Heart left ventricle (tissue), 16 donors: ENCODE measurements around the gene NUP210. TPM values are rescaled to one million over a fixed set of nuclear protein-coding genes. Genes with fewer than 3 reads are reported as not detected.

Experiments
- ATAC-seq, 4 donors: fragments of 200-7000 bp; cut with Tn5 transposase; one replicate each; pipeline ENCODE4 v1.9.1; 2020 to 2022; ENCODE audit warnings: moderate library complexity in 4 of 4, mild to moderate bottlenecking in 3 of 4, moderate number of reproducible peaks in 1 of 4
- DNase-seq, 5 donors: peaks; one replicate each; pipeline ENCODE4 v3.0.0-alpha.2; 2020
- H3K27ac ChIP-seq, 12 donors: fragments of 200-600 bp; sonication (generic) in 4 of 12; one replicate each; pipeline versions ENCODE4 v1.5.0 to v1.8.0; 2016 to 2022; ENCODE audit warnings: mild to moderate bottlenecking in 2 of 12
- H3K27me3 ChIP-seq, 9 donors: fragments of 200-600 bp; sonication (generic) in 2 of 9; one replicate each; pipeline versions ENCODE4 v1.5.1 to v1.8.0; 2016 to 2022; ENCODE audit warnings: mild to moderate bottlenecking in 3 of 9
- H3K36me3 ChIP-seq, 9 donors: fragments of 200-600 bp; sonication (generic) in 2 of 9; one replicate each; pipeline versions ENCODE4 v1.5.0 to v1.8.0; 2018 to 2022; ENCODE audit warnings: mild to moderate bottlenecking in 2 of 9
- H3K4me1 ChIP-seq, 12 donors: fragments of 200-600 bp; sonication (generic) in 4 of 12; one replicate each; pipeline versions ENCODE4 v1.5.0 to v1.8.0; 2016 to 2022; ENCODE audit warnings: mild to moderate bottlenecking in 3 of 12
- H3K4me3 ChIP-seq, 12 donors: fragments of 200-600 bp; sonication (generic) in 4 of 12; one replicate each; pipeline versions ENCODE4 v1.5.0 to v1.8.0; 2017 to 2022; ENCODE audit warnings: mild to moderate bottlenecking in 9 of 12, moderate library complexity in 4 of 12
- H3K9me3 ChIP-seq, 12 donors: fragments of 200-600 bp; sonication (generic) in 4 of 12; one replicate each; pipeline versions ENCODE4 v1.5.0 to v1.8.0; 2016 to 2022; ENCODE audit warnings: mild to moderate bottlenecking in 1 of 12
- POLR2A ChIP-seq, 2 donors: fragments of 450-650 bp; IDR thresholded peaks; one replicate each; pipeline ENCODE4 v1.6.1; 2017; ENCODE audit warnings: antibody characterized with exemption in 2 of 2, mild to moderate bottlenecking in 2 of 2, moderate library complexity in 2 of 2
- WGBS, 4 donors: extraction: QIAGEN DNeasy Blood & Tissue Kit in 2 of 4; methylation state at CpG; one replicate each; pipeline versions ENCODE4 v1.1.5 to v1.1.7; 2013 to 2018; 5-methylcytosine and 5-hydroxymethylcytosine counted together
- intact Hi-C, 10 donors: fragments of 100-400 bp; cut with DNase I; formaldehyde crosslinking; loops; one replicate each; pipeline versions ENCODE4 v1.11.1 to v1.14.2; 2022
- polyA plus RNA-seq, 2 donors: library from polyadenylated mRNA; stranded (reverse); fragments of 200-250 nt; gene quantifications; one replicate each; pipeline ENCODE4 v1.2.3, GENCODE V29; 2013
- total RNA-seq, 9 donors: library from RNA; depleted of rRNA in 2 of 9; stranded (reverse); fragments of >200 nt in 2 of 9; fragmentation: NEBNext Ultra II Directional in 3 of 9; extraction: Animal tissue kit (Norgen Biotek cat#: 25700) in 3 of 9; gene quantifications; one replicate each; pipeline versions ENCODE4 v1.1.0 to v1.2.4, GENCODE V29; 2016 to 2023
- TF ChIP-seq, protein P1 (sequence below), 12 donors: fragments of 200-600 bp; sonication (generic) in 4 of 12; IDR thresholded peaks; one replicate each; pipeline versions ENCODE4 v1.5.0 to v1.8.0; 2018 to 2022; ENCODE audit warnings: antibody characterized with exemption in 12 of 12, mild to moderate bottlenecking in 5 of 12
- donor health status: ischemic (EF 13 %, LVEDD 7.1; RV severe dilation, severe dysfunction).
- donor health status: healthy with polysubstance abuse.
- donor health status: DM: no; HTN: yes; CAD: no.
- donor health status: DM: no; HTN: no; CAD: no.
- donor health status: ischemic (EF 25% LVEDD 6.9; RV normal size, moderate dysfunction).
- donor health status: ischemic (EF 25% LVEDD 5.7; RV mildly dilated, moderate dysfunction).
- donor health status: healthy.
- donor health status: DM: yes; HTN: yes; CAD: no.
- donor health status: ischemic (EF 35%, LVEDD 5.7; RV mildly dilated, moderate dysfunction).
- donor health status: nonischemic (EF 11% LVEDD 7.7; RV severe dilation, severe dysfunction).
- donor health status: DM: yes; HTN: yes; CAD: no.
- donor health status: PGD.
- donor health status: ischemic (EF 29% LVEDD 5.4; RV normal size, mild dysfunction).
- donor health status: nonischemic (EF 23%, LVEDD 6.1; RV moderate dilation, normal function).

Gene NUP210
- total and polyA plus RNA-seq, 11 donors: 1.3 to 9.7 (median 2.6) TPM

DNA sequence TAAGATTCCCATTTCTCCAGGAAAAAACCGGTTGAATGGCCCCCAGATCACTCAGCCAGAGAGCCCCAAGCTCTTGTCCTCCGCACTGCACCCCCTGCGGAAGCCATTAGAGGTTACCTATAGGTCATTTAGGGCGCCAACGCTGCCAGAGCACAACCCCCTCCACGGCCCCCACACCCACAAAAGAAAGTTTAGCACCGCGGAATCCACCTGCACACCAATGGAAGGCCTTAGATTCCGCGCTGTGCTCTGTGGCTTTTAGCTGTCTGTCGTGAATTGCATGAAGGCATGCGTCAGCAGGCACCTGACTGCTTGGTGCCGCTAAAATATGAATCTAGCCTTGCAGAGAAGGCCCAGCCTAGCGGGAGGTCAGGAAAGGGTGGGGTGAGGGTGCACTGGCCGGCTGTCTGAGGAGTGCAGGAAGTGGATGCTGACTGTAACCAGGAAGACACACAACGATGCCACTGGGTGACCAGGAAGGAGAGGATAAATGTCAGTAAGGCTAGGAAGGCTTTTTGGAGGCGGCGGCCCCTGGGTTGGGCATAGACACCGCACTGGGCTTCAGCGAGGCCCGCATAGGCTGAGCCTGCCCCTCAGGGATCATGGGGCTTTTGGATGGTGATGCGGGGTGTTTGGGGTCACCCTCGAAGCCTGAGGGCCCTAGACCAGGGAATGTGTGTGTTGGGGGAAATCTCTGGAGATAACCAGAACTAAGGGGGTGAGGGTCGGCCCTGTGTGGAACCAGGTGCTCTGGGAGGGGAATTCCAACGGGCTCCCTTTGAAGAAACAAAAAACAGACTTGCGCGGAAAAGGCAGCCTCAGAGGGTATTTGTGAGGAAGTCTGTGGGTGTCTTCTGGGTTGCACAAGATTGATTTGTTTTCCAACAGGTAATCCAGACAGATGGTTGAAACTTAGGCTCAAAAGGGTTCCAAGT is 976 bp upstream of the NUP210 start:
- ATAC-seq: peak in 1 of 4 donors; percentile 35

DNA sequence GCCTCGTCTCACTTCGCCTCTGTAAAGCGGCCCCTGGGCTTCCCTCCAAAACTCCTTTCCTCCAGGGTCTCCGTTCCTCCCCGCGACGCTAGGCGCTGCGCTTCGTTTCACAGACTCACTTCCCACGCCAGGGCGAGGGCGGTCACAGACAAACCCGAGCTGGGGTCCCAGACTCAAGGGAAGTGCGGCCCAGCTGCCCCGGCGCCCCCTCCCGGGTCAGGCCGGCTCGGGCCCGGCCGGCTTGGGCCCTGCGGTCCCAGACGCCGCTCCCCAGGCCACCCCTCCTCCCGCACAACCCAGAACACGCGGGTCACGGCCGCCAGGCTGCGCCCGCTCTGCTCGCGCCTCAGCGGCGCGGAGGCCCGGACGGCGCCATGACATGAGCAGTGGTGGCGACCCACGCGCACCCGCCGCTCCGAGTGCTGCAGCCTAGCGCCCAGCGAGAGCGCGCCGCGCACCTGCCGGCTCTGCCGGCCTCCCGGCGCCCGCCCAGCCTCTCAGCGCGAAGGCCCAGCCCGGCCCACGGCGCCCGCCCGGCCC is 547 bp downstream of the NUP210 start:
- H3K36me3 ChIP-seq: no peaks in the 10 kb centered on the region
- TF ChIP-seq, protein P1, sequence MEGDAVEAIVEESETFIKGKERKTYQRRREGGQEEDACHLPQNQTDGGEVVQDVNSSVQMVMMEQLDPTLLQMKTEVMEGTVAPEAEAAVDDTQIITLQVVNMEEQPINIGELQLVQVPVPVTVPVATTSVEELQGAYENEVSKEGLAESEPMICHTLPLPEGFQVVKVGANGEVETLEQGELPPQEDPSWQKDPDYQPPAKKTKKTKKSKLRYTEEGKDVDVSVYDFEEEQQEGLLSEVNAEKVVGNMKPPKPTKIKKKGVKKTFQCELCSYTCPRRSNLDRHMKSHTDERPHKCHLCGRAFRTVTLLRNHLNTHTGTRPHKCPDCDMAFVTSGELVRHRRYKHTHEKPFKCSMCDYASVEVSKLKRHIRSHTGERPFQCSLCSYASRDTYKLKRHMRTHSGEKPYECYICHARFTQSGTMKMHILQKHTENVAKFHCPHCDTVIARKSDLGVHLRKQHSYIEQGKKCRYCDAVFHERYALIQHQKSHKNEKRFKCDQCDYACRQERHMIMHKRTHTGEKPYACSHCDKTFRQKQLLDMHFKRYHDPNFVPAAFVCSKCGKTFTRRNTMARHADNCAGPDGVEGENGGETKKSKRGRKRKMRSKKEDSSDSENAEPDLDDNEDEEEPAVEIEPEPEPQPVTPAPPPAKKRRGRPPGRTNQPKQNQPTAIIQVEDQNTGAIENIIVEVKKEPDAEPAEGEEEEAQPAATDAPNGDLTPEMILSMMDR (IDR thresholded peaks at IDR 0.05): peak in 3 of 12 donors; percentile 10 to 18 (median 12)
- no peak for TF ChIP-seq POLR2A (IDR thresholded peaks at IDR 0.05)
- peak overlapping the region in 4 of 12 donors; percentile 5 to 86 (median 34) for H3K27ac ChIP-seq
- H3K27me3 ChIP-seq: peaks cover 0 to 27% (median 4%) of the 10 kb centered on the region in 9 donors
- H3K4me3 ChIP-seq: peak overlapping the region; percentile 19 to 74 (median 51)
- intact Hi-C loops: no loop called here
- peaks cover 0 to 61% (median 5%) of the 10 kb centered on the region in 12 donors for H3K4me1 ChIP-seq
- H3K9me3 ChIP-seq: no peaks in the 10 kb centered on the region
- ATAC-seq: peak in 3 of 4 donors; percentile 71 to 81 (median 77)
- WGBS, 4 donors: 0 to 1% (median 1%) methylated on average over 22 to 64 of the region's 64 CpGs
- peak; percentile 18 to 74 (median 45) for DNase-seq

More for the DNA sequence above, 976 bp upstream of the NUP210 start:
- intact Hi-C loops: no loop called here
- Histone ChIP-seq H3K27ac (peak overlapping the region in 2 of 12 donors; percentile 13 to 81), H3K9me3 (no peaks in the 10 kb centered on the region), H3K36me3 (no peaks in the 10 kb centered on the region), H3K4me1 (peaks cover 0 to 46% (median 5%) of the 10 kb centered on the region in 12 donors), H3K4me3 (peak overlapping the region in 6 of 12 donors; percentile 33 to 74 (median 56)), H3K27me3 (peaks cover 0 to 27% (median 4%) of the 10 kb centered on the region in 9 donors)
- WGBS, 4 donors: 59 to 64% (median 61%) methylated on average over 27 of the region's 27 CpGs
- TF ChIP-seq POLR2A (IDR thresholded peaks at IDR 0.05): no peak
- TF ChIP-seq, protein P1 (IDR thresholded peaks at IDR 0.05): no peak
- no peak for DNase-seq

- Histone ChIP-seq H3K4me3 (no peak overlapping the region), H3K27me3 (peaks cover 0 to 27% (median 4%) of the 10 kb centered on the region in 9 donors), H3K9me3 (no peaks in the 10 kb centered on the region), H3K27ac (peak overlapping the region in 1 of 12 donors; percentile 86), H3K4me1 (peaks cover 0 to 74% (median 5%) of the 10 kb centered on the region in 12 donors), H3K36me3 (no peaks in the 10 kb centered on the region)
- TF ChIP-seq, protein P1 (IDR thresholded peaks at IDR 0.05): no peak
- no peak for TF ChIP-seq POLR2A (IDR thresholded peaks at IDR 0.05)
- ATAC-seq (no peak), DNase-seq (no peak)
- intact Hi-C loops: no loop called here
- WGBS, 4 donors: 71 to 79% (median 74%) methylated on average over 6 of the region's 6 CpGs
These were observed 2.8 kb downstream of the NUP210 start for GRCh38 chr3:13417166-13417947.
